K562 (cell line): ENCODE measurements around the gene H2AZ2. TPM values are rescaled to one million over a fixed set of nuclear protein-coding genes. Genes with fewer than 3 reads are reported as not detected.

Source experiments
- AFF4 ChIP-seq: sonication (generic); formaldehyde crosslinking; IDR thresholded peaks from 2 replicates; pipeline ENCODE4 v1.8.0; 2023; ENCODE audit warnings: mild to moderate bottlenecking, missing genetic modification reagents
- ARHGAP35 ChIP-seq: fragments of 450-650 bp; IDR thresholded peaks from 2 replicates; pipeline ENCODE4 v1.6.1; 2018; ENCODE audit not compliant: partially characterized antibody
- ATF2 ChIP-seq: sonication (generic); formaldehyde crosslinking; IDR thresholded peaks from 2 replicates; pipeline ENCODE4 v1.8.1; 2022; ENCODE audit warnings: missing genetic modification reagents
- ETV5 ChIP-seq: sonication (generic); formaldehyde crosslinking; IDR thresholded peaks from 2 replicates; pipeline ENCODE4 v1.4.0; 2020; ENCODE audit warnings: low read depth, mild to moderate bottlenecking, missing genetic modification reagents
- KAT7 ChIP-seq: sonication (generic); formaldehyde crosslinking; IDR thresholded peaks from 2 replicates; pipeline ENCODE4 v1.8.0; 2022; ENCODE audit warnings: missing genetic modification reagents, mild to moderate bottlenecking, borderline replicate concordance
- MEF2A ChIP-seq: IDR thresholded peaks from 2 replicates; pipeline ENCODE4 v1.6.1; 2011; ENCODE audit warnings: low read depth, mild to moderate bottlenecking, low read length, moderate library complexity; ENCODE audit not compliant: control insufficient read depth
- NCOR1 ChIP-seq: fragments of 450-650 bp; IDR thresholded peaks from 2 replicates; pipeline ENCODE4 v1.6.1; 2016; ENCODE audit warnings: mild to moderate bottlenecking, moderate library complexity
- NR2C1 ChIP-seq, 2 experiments: fragments of 450-650 bp; IDR thresholded peaks; 2 replicates each; pipeline ENCODE4 v1.6.1; 2017; ENCODE audit warnings: mild to moderate bottlenecking in 2 of 2, antibody characterized with exemption in 1 of 2, inconsistent platforms in 1 of 2, missing compliant biosample characterization in 1 of 2, missing genetic modification characterization in 1 of 2
- NRF1 ChIP-seq, 2 experiments: fragments of 450-650 bp; IDR thresholded peaks in 1 of 2; conservative IDR thresholded peaks in 1 of 2; 2 replicates each; pipeline ENCODE4 v1.6.1; 2014; ENCODE audit warnings: mild to moderate bottlenecking in 2 of 2
- OTX1 ChIP-seq: fragments of 450-650 bp; formaldehyde crosslinking; IDR thresholded peaks from 2 replicates; pipeline ENCODE4 v1.4.0; 2022; ENCODE audit warnings: mild to moderate bottlenecking
- PHF21A ChIP-seq: fragments of 450-650 bp; IDR thresholded peaks from 2 replicates; pipeline ENCODE4 v1.6.1; 2017; ENCODE audit warnings: low read depth, borderline replicate concordance
- PHTF2 ChIP-seq: fragments of 250-450 bp; sonication (Bioruptor Pico); IDR thresholded peaks from 2 replicates; pipeline ENCODE4 v1.5.0; 2021; ENCODE audit warnings: mild to moderate bottlenecking
- RBM17 ChIP-seq: fragments of 200-400 bp; formaldehyde crosslinking; IDR thresholded peaks from 2 replicates; pipeline ENCODE4 v1.6.1; 2017; ENCODE audit warnings: low read depth, mild to moderate bottlenecking, low read length, borderline replicate concordance
- RFX1 ChIP-seq: fragments of 450-650 bp; IDR thresholded peaks from 2 replicates; pipeline ENCODE4 v1.6.1; 2016; ENCODE audit warnings: mild to moderate bottlenecking, moderate library complexity
- RFX7 ChIP-seq: fragments of 250-450 bp; sonication (Bioruptor Pico); IDR thresholded peaks from 2 replicates; pipeline ENCODE4 v1.5.1; 2021; ENCODE audit warnings: mild to moderate bottlenecking
- SAP30 ChIP-seq: fragments of 200-600 bp; sonication (generic); IDR thresholded peaks from 2 replicates; pipeline ENCODE4 v1.6.1; 2012; ENCODE audit warnings: borderline replicate concordance, low read depth, mild to moderate bottlenecking, moderate library complexity, low read length, control low read depth, inconsistent platforms; ENCODE audit not compliant: insufficient read depth, poor library complexity, severe bottlenecking
- STAG1 ChIP-seq: sonication (generic); formaldehyde crosslinking; IDR thresholded peaks from 2 replicates; pipeline ENCODE4 v1.5.0; 2020; ENCODE audit warnings: missing genetic modification reagents, borderline replicate concordance
- TAL1 ChIP-seq: fragments of 450-650 bp; IDR thresholded peaks from 2 replicates; pipeline ENCODE4 v1.6.1; 2016; ENCODE audit warnings: mild to moderate bottlenecking
- TFE3 ChIP-seq: fragments of 450-650 bp; formaldehyde crosslinking; IDR thresholded peaks from 2 replicates; pipeline ENCODE4 v1.4.0; 2020; ENCODE audit warnings: mild to moderate bottlenecking, mixed read lengths
- ZNF316 ChIP-seq: fragments of 450-650 bp; IDR thresholded peaks from 2 replicates; pipeline ENCODE4 v1.6.1; 2016
- ZNF41 ChIP-seq: fragments of 250-450 bp; sonication (Bioruptor Pico); conservative IDR thresholded peaks from 2 replicates; pipeline ENCODE4 v1.4.0; 2020; ENCODE audit warnings: mild to moderate bottlenecking
- ZNF584 ChIP-seq: fragments of 200-800 bp; sonication (Bioruptor generic); IDR thresholded peaks from 2 replicates; pipeline ENCODE4 v1.6.1; 2016; ENCODE audit warnings: low read depth, mild to moderate bottlenecking, missing genetic modification characterization, missing compliant biosample characterization
- ZNF695 ChIP-seq: fragments of 450-650 bp; formaldehyde crosslinking; IDR thresholded peaks from 2 replicates; pipeline ENCODE4 v1.4.0; 2020; ENCODE audit warnings: mild to moderate bottlenecking, moderate library complexity
- polyA plus RNA-seq, 8 experiments: library from polyadenylated mRNA; depleted of rRNA in 4 of 8; stranded (reverse) in 5 of 8; unstranded in 3 of 8; fragments of >200 nt; fragmentation: Nextera tagmentation in 2 of 8; fragmentation: Illumina TruSeq in 1 of 8; extraction: Ambion mirVana in 2 of 8; extraction: Trizol in 1 of 8; gene quantifications; 2 replicates each; pipeline versions ENCODE4 v1.2.1 to v1.2.3, GENCODE V29; 2011 to 2014; ENCODE audit warnings: inconsistent platforms in 1 of 8, missing spikeins in 1 of 8
- total RNA-seq, 7 experiments: library from RNA; depleted of rRNA in 6 of 7; stranded (reverse); fragments of >200 nt in 6 of 7; fragmentation: Illumina TruSeq in 2 of 7; extraction: Trizol in 2 of 7; gene quantifications; 2 replicates each; pipeline versions ENCODE4 v1.2.1 to v1.2.3, GENCODE V29; 2011 to 2021; ENCODE audit warnings: low replicate concordance in 1 of 7

Gene H2AZ2
- total and polyA plus RNA-seq, 9 of the 15 experiments (the other 6 are each of a cell fraction or from before 2014, with no cell fraction given): 105 to 382 (median 286) TPM

- peak; percentile 77; the same call in 1 of the 2 replicates for TF ChIP-seq ZNF584 (CRISPR knock-in tag)
- TF ChIP-seq RFX1: no peak
- no peak; the same call in 1 of the 2 replicates for TF ChIP-seq STAG1 (CRISPR knock-in tag)
- TF ChIP-seq ETV5 (CRISPR knock-in tag): peak; percentile 91
- no peak for TF ChIP-seq ZNF316
- TF ChIP-seq ATF2 (CRISPR knock-in tag): no peak
- TF ChIP-seq PHF21A: no peak
- TF ChIP-seq PHTF2 (CRISPR knock-in tag): no peak
- TF ChIP-seq RBM17: no peak
- TF ChIP-seq ZNF695 (CRISPR knock-in tag): 0 out of 2 replicates have a peak, but pooled peaks have one; percentile 48
- no peak for TF ChIP-seq ARHGAP35
- no peak for TF ChIP-seq RFX7 (CRISPR knock-in tag)
- peak; percentile 65; the same call in 1 of the 2 replicates for TF ChIP-seq KAT7 (CRISPR knock-in tag)
- TF ChIP-seq SAP30: peak; percentile 30
- TF ChIP-seq TFE3 (CRISPR knock-in tag): no peak
- TF ChIP-seq TAL1: peak; percentile 85
- TF ChIP-seq NRF1 (conservative IDR thresholded peaks at IDR 0.05 in 1 of 2, IDR thresholded peaks at IDR 0.05 in 1 of 2): no peak
- 0 out of 2 replicates have a peak, but pooled peaks have one; percentile 6 for TF ChIP-seq MEF2A
- peak; percentile 85 for TF ChIP-seq NCOR1
- no peak for TF ChIP-seq NR2C1 (IDR thresholded peaks at IDR 0.05)
- TF ChIP-seq NR2C1 (tag; IDR thresholded peaks at IDR 0.05): no peak
- TF ChIP-seq ZNF41: no peak
- peak; percentile 86 for TF ChIP-seq AFF4 (CRISPR knock-in tag)
- no peak for TF ChIP-seq OTX1 (CRISPR knock-in tag)
Observed at GRCh38 chr7:44847509-44847919, 373 bp downstream of the H2AZ2 start (continued).
